Trophoblast cell (in vitro differentiated cells and primary cell): ENCODE data around the gene STUB1.
A peak's percentile ranks its signal among the peaks of the same experiment; 100 is the strongest.

Experiments
- DNase-seq, 2 donors: peaks; one replicate each; pipeline ENCODE4 v3.0.0-alpha.2; 2016
- H2AFZ ChIP-seq: 2 replicates; pipeline ENCODE4 v1.6.1; 2013; ENCODE audit warnings: low read length, moderate library complexity, mild to moderate bottlenecking; ENCODE audit not compliant: insufficient read depth, poor library complexity
- H2AK5ac ChIP-seq: 2 replicates; pipeline ENCODE4 v1.6.1; 2013; ENCODE audit warnings: mild to moderate bottlenecking, low read length
- H2BK120ac ChIP-seq: 2 replicates; pipeline ENCODE4 v1.6.1; 2013; ENCODE audit warnings: low read length, mild to moderate bottlenecking, moderate library complexity; ENCODE audit not compliant: insufficient read depth, poor library complexity
- H2BK12ac ChIP-seq: 2 replicates; pipeline ENCODE4 v1.6.1; 2013; ENCODE audit warnings: mild to moderate bottlenecking, low read length, moderate library complexity
- H2BK5ac ChIP-seq: 2 replicates; pipeline ENCODE4 v1.6.1; 2013; ENCODE audit warnings: low read length, low read depth, moderate library complexity, mild to moderate bottlenecking; ENCODE audit not compliant: poor library complexity
- H3K14ac ChIP-seq: 2 replicates; pipeline ENCODE4 v1.6.1; 2013; ENCODE audit warnings: mild to moderate bottlenecking, low read length
- H3K18ac ChIP-seq: 2 replicates; pipeline ENCODE4 v1.6.1; 2013; ENCODE audit warnings: mild to moderate bottlenecking, low read length
- H3K23ac ChIP-seq: 2 replicates; pipeline ENCODE4 v1.6.1; 2013; ENCODE audit warnings: low read length
- H3K27ac ChIP-seq: 2 replicates; pipeline ENCODE4 v1.5.1; 2013; ENCODE audit warnings: low read depth, mild to moderate bottlenecking, inconsistent platforms, low read length, moderate library complexity
- H3K27me3 ChIP-seq: 2 replicates; pipeline ENCODE4 v1.6.1; 2013; ENCODE audit warnings: inconsistent platforms, mild to moderate bottlenecking, low read length, moderate library complexity; ENCODE audit not compliant: insufficient read depth
- H3K36me3 ChIP-seq, 2 experiments: 1 replicate in 1 of 2; 2 replicates in 1 of 2; pipeline ENCODE4 v1.6.1; 2013; ENCODE audit warnings: low read length in 2 of 2, mild to moderate bottlenecking in 2 of 2, moderate library complexity in 1 of 2; ENCODE audit not compliant: insufficient read depth in 2 of 2, control insufficient read depth in 1 of 2
- H3K4ac ChIP-seq: 2 replicates; pipeline ENCODE4 v1.6.1; 2013; ENCODE audit warnings: low read depth, mild to moderate bottlenecking, low read length, moderate library complexity
- H3K4me1 ChIP-seq, 2 experiments: 1 replicate in 1 of 2; 2 replicates in 1 of 2; pipeline ENCODE4 v1.6.1; 2013; ENCODE audit warnings: low read length in 2 of 2, mild to moderate bottlenecking in 2 of 2, moderate library complexity in 1 of 2; ENCODE audit not compliant: insufficient read depth in 2 of 2, control insufficient read depth in 1 of 2
- H3K4me2 ChIP-seq: 2 replicates; pipeline ENCODE4 v1.6.1; 2013; ENCODE audit warnings: inconsistent platforms, mild to moderate bottlenecking, low read length, moderate library complexity
- H3K4me3 ChIP-seq: 2 replicates; pipeline ENCODE4 v1.5.1; 2013; ENCODE audit warnings: mild to moderate bottlenecking, low read depth, low read length, inconsistent platforms
- H3K79me1 ChIP-seq: one replicate; pipeline ENCODE4 v1.6.1; 2013; ENCODE audit warnings: low read length
- H3K79me2 ChIP-seq: 2 replicates; pipeline ENCODE4 v1.6.1; 2013; ENCODE audit warnings: low read length, mild to moderate bottlenecking; ENCODE audit not compliant: control insufficient read depth, insufficient read depth, poor library complexity
- H3K9ac ChIP-seq: 2 replicates; pipeline ENCODE4 v1.6.1; 2013; ENCODE audit warnings: mild to moderate bottlenecking, low read length
- H3K9me3 ChIP-seq: 2 replicates; pipeline ENCODE4 v1.6.1; 2013; ENCODE audit warnings: low read depth, mild to moderate bottlenecking, control low read depth, inconsistent platforms, low read length; ENCODE audit not compliant: insufficient read depth
- H4K12ac ChIP-seq: 2 replicates; pipeline ENCODE4 v1.6.1; 2013; ENCODE audit warnings: low read depth, mild to moderate bottlenecking, low read length, moderate library complexity
- H4K8ac ChIP-seq: 2 replicates; pipeline ENCODE4 v1.6.1; 2013; ENCODE audit warnings: low read depth, mild to moderate bottlenecking, low read length, moderate library complexity
- H4K91ac ChIP-seq: one replicate; pipeline ENCODE4 v1.6.1; 2013; ENCODE audit warnings: low read depth, mild to moderate bottlenecking, low read length, moderate library complexity
- WGBS: extraction: QIAGEN DNeasy Blood & Tissue Kit; methylation state at CpG from one replicate; pipeline ENCODE4 v1.1.7; 2013; ENCODE audit warnings: missing lambda C conversion rate; ENCODE audit not compliant: insufficient read length, insufficient coverage; ENCODE audit errors: extremely low coverage; 5-methylcytosine and 5-hydroxymethylcytosine counted together

The STUB1 gene

DNA sequence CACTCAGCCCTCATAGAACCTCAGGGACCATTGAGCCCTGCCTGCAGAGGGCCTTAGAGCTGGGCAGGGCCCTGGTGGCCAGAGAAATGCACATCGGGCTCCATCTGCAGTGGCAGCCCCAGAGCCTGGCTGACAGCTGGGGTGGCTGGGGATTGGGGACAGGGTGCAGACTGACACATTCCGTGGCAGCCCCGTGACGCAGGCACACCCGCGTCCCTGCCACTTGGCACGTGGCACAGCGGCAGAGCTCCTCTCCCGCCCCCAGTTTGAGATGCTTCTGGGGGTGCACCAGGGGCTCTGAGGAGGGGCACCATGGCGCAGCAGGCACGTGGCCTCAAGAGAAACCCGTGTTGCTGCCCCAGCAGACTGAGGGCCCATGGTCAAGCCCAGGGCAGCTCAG is 23.2 kb downstream of the STUB1 start:
- Histone ChIP-seq H4K8ac (no peak overlapping the region), H3K36me3 (no peaks in the 10 kb centered on the region), H3K27ac (no peak overlapping the region), H3K79me1 (no peaks in the 10 kb centered on the region), H3K9me3 (peaks cover 7% of the 10 kb centered on the region), H3K14ac (no peak overlapping the region), H3K4me1 (peaks cover 0 to 2% of the 10 kb centered on the region in 2 experiments), H2BK5ac (no peak overlapping the region), H4K12ac (no peak overlapping the region), H2BK120ac (no peak overlapping the region), H3K23ac (no peak overlapping the region), H3K79me2 (no peaks in the 10 kb centered on the region), H4K91ac (no peak overlapping the region), H3K4ac (no peak overlapping the region), H2BK12ac (no peak overlapping the region), H3K18ac (no peak overlapping the region), H3K4me3 (no peak overlapping the region), H3K9ac (no peak overlapping the region), H2AK5ac (no peak overlapping the region), H3K27me3 (peaks cover 53% of the 10 kb centered on the region), H2AFZ (no peak overlapping the region), H3K4me2 (no peak overlapping the region)
- whole genome bisulfite sequencing: no CpG with 5 or more reads among the region's 12 CpGs
- DNase-seq: no peak

DNA sequence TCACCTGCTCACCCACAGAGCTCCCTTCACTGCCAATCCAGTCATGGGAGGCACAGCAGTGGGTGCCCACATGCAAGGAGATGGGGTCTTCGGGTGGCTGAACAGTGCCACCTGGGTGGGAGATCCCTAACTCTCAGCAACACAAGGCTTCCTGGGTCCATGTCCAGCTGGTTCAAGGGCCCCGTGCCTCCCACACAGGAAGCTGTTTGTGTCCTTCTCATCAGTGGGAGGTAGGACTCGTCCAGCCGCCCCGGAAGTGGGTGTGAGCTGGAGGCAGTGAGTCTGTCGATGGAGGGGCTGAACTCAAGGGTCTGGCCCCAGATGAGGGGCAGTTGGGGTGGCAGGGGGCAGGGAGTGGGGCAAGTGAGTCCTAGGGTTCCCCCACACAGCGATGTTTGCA is 23.8 kb downstream of the STUB1 start:
- H2BK12ac ChIP-seq: no peak overlapping the region
- H3K23ac ChIP-seq: no peak overlapping the region
- no peak overlapping the region for H4K12ac ChIP-seq
- no peak overlapping the region for H3K4me2 ChIP-seq
- H3K79me2 ChIP-seq: no peaks in the 10 kb centered on the region
- no peak overlapping the region for H2BK5ac ChIP-seq
- peaks cover 0 to 2% of the 10 kb centered on the region in 2 experiments for H3K4me1 ChIP-seq
- H3K14ac ChIP-seq: no peak overlapping the region
- H3K9ac ChIP-seq: no peak overlapping the region
- no peaks in the 10 kb centered on the region for H3K79me1 ChIP-seq
- H3K27ac ChIP-seq: no peak overlapping the region
- peaks cover 7% of the 10 kb centered on the region for H3K9me3 ChIP-seq
- no peaks in the 10 kb centered on the region for H3K36me3 ChIP-seq
- H3K18ac ChIP-seq: no peak overlapping the region
- H4K8ac ChIP-seq: no peak overlapping the region
- no peak overlapping the region for H3K4ac ChIP-seq
- no peak overlapping the region for H2AFZ ChIP-seq
- H2BK120ac ChIP-seq: no peak overlapping the region
- H2AK5ac ChIP-seq: no peak overlapping the region
- no peak overlapping the region for H3K4me3 ChIP-seq
- WGBS: no CpG with 5 or more reads among the region's 7 CpGs
- H4K91ac ChIP-seq: no peak overlapping the region
- DNase-seq: no peak
- H3K27me3 ChIP-seq: peaks cover 53% of the 10 kb centered on the region

DNA sequence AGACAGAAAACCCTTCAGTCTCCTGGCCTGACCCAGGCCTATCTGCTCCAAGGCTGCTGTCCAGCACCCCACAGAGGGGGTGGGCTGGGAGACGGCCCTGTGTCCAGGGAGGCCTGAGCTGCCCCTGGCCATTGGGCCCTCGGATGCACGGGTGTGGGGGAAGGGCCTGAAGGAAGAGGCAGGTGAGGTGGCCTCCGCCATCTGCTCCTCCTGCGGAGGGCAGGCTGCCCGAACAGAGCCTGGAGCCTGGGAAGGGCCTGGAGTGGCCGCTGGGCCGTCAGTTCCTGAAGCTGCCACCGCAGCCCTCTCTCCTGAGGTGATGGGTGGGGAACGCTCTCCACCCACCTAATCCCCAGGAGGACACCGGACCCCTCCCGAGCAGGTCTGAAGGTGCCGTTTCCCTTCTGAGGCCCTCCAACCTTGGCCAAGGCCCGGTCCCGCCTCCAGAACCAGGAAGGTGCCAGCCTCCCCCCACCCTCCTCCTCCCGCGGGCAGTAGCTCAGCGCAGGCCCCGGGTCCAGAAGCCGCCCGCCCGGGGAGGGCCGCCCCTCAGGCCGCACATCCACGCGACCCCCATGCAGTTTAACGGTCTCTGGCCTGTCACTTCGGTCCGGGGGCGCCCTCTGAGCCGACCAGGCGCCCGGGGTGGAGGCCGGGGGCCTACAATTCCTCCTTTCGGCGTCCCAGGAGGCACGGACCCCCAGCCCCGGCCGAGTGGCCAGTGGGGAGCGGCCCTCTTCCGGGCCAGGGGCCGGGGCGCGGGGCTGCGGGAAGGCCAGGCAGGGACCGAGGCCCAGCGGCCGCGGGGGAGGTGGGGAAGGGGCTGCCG is 24.6 kb downstream of the STUB1 start:
- no peak overlapping the region for H3K27ac ChIP-seq
- no peak overlapping the region for H3K4ac ChIP-seq
- no peaks in the 10 kb centered on the region for H3K79me2 ChIP-seq
- no peaks in the 10 kb centered on the region for H3K36me3 ChIP-seq
- WGBS: no CpG with 5 or more reads among the region's 50 CpGs
- no peak overlapping the region for H2AK5ac ChIP-seq
- no peak overlapping the region for H4K91ac ChIP-seq
- H3K27me3 ChIP-seq: peaks cover 53% of the 10 kb centered on the region
- H2BK5ac ChIP-seq: no peak overlapping the region
- no peak overlapping the region for H2BK12ac ChIP-seq
- peaks cover 0 to 2% of the 10 kb centered on the region in 2 experiments for H3K4me1 ChIP-seq
- no peak for DNase-seq
- no peak overlapping the region for H3K23ac ChIP-seq
- H3K14ac ChIP-seq: no peak overlapping the region
- H4K12ac ChIP-seq: no peak overlapping the region
- H3K9ac ChIP-seq: no peak overlapping the region
- H4K8ac ChIP-seq: no peak overlapping the region
- H3K4me3 ChIP-seq: no peak overlapping the region
- H3K18ac ChIP-seq: no peak overlapping the region
- no peak overlapping the region for H2BK120ac ChIP-seq
- H3K79me1 ChIP-seq: no peaks in the 10 kb centered on the region
- no peak overlapping the region for H2AFZ ChIP-seq
- peaks cover 7% of the 10 kb centered on the region for H3K9me3 ChIP-seq
- H3K4me2 ChIP-seq: no peak overlapping the region

DNA sequence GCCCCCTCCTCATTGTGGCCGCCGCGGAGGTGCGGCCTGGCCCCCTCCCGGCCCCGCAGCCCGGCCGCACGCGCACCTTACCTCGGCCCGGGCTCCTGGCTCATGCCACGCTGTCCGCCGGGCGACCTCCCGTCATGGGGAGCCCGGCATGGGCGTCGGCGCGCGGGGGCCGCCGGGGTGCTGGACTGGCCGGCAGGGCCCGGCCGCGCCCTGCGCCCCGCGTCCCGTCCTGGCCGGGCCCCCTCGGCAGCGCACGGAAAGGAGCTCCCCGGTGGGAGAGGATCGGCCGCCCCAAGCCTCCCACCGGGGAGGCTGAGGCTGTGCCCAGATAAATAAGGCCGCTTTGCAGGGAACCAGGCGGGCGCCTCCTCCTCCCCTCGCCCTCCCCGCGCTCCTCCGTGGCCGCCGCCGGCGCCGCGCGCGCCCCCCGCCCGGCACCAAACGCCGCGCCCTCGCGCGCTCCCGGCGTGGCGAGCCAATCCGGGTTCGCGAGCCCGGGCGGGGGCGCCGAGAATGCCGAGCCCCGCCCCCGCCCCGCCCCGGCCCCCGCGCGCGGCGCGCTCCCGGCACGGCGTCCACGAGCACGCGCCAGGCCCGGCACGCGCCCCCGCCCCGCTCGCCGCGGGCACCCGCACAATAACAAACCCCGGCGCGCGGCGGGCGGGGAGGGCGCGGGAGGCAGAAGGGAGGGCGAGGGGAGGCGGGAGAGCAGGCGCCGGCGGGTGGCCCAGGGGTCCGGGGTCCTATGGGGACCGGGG is 25.4 kb downstream of the STUB1 start, which contains the start of gene FBXL16:
TSS of gene FBXL16 (minus strand) at position 371 of the 758 bp plus-strand sequence. CDS start 8,396 bp downstream, outside the sequence.
- H3K79me1 ChIP-seq: no peaks in the 10 kb centered on the region
- H3K4me2 ChIP-seq: peak within 1 kb of the TSS; percentile 32
- no peaks in the 10 kb centered on the region for H3K79me2 ChIP-seq
- no peak within 1 kb of the TSS for H4K8ac ChIP-seq
- H3K4me3 ChIP-seq: no peak within 1 kb of the TSS
- H2BK5ac ChIP-seq: no peak within 1 kb of the TSS
- no peak within 1 kb of the TSS for H2AFZ ChIP-seq
- H4K12ac ChIP-seq: no peak within 1 kb of the TSS
- no peak within 1 kb of the TSS for H4K91ac ChIP-seq
- H2BK120ac ChIP-seq: no peak within 1 kb of the TSS
- no peak within 1 kb of the TSS for H2BK12ac ChIP-seq
- H3K4ac ChIP-seq: no peak within 1 kb of the TSS
- no peak within 1 kb of the TSS for H3K9ac ChIP-seq
- peaks cover 0 to 2% of the 10 kb centered on the region in 2 experiments for H3K4me1 ChIP-seq
- H2AK5ac ChIP-seq: no peak within 1 kb of the TSS
- H3K18ac ChIP-seq: no peak within 1 kb of the TSS
- H3K27ac ChIP-seq: no peak within 1 kb of the TSS
- no peak within 1 kb of the TSS for H3K23ac ChIP-seq
- WGBS: no CpG with 5 or more reads among the region's 115 CpGs
- no peak within 1 kb of the TSS for H3K14ac ChIP-seq
- H3K27me3 ChIP-seq: peaks cover 48% of the 10 kb centered on the region
- no peak for DNase-seq
- H3K36me3 ChIP-seq: no peaks in the 10 kb centered on the region
- H3K9me3 ChIP-seq: peaks cover 7% of the 10 kb centered on the region
